Coronary artery (tissue), 2 donors: ENCODE measurements around the gene ARHGAP45.

ENCODE experiments used
- DNase-seq: peaks from one replicate; pipeline ENCODE4 v3.0.0-alpha.2; 2017; ENCODE audit warnings: low spot score
- H3K27ac ChIP-seq, 2 donors: fragments of 200-600 bp; sonication (generic); one replicate each; pipeline ENCODE4 v1.5.1; 2016 to 2019
- H3K4me3 ChIP-seq: fragments of 200-600 bp; sonication (generic); 2 replicates; pipeline ENCODE4 v1.5.1; 2016; ENCODE audit warnings: mild to moderate bottlenecking, moderate library complexity
- TF ChIP-seq, protein P1 (sequence below): fragments of 200-600 bp; sonication (generic); IDR thresholded peaks from one replicate; pipeline ENCODE4 v1.5.1; 2019; ENCODE audit warnings: antibody characterized with exemption

ARHGAP45 gene

DNA sequence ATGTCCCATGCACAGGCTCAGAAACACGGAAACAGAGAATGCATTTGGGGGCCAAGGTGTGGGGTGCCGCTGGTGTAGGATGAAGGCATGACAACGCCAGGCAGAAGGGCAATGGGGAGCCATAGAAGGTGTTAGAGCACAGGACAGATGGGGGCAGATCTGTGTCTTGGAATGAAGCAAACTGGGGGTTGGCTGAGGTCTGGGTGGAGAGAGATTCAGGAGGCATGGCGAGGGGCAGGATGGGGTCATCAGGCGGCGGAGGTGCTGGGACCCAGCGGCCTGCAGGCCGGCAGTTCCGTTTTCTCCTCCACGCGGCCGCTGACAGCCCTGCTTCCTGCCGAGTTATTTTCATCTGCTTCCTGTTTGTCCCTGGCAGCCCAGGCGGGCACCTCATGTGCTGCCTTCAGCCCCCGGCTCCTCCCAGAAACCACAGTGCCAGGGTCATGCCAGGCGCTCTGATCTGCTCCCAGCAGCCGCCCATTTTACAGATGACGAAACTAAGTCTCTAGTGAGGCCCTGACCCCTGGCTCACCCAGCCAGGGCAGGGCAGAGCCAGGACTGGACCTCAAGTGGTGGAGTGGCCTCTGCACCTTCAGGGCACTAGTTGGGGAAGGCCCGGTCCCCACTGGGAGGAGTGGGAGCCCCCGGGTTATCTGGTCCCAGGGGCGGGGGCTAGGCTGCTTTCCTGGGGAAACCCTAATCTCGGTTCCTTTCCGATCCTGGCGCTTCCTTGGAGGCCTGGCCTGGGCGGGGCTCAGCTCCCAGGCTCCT lies 2.2 kb downstream of the ARHGAP45 start:
- TF ChIP-seq, protein P1, sequence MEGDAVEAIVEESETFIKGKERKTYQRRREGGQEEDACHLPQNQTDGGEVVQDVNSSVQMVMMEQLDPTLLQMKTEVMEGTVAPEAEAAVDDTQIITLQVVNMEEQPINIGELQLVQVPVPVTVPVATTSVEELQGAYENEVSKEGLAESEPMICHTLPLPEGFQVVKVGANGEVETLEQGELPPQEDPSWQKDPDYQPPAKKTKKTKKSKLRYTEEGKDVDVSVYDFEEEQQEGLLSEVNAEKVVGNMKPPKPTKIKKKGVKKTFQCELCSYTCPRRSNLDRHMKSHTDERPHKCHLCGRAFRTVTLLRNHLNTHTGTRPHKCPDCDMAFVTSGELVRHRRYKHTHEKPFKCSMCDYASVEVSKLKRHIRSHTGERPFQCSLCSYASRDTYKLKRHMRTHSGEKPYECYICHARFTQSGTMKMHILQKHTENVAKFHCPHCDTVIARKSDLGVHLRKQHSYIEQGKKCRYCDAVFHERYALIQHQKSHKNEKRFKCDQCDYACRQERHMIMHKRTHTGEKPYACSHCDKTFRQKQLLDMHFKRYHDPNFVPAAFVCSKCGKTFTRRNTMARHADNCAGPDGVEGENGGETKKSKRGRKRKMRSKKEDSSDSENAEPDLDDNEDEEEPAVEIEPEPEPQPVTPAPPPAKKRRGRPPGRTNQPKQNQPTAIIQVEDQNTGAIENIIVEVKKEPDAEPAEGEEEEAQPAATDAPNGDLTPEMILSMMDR, result no peak
- Histone ChIP-seq H3K27ac (peak overlapping the region in 1 of 2 donors; percentile 78), H3K4me3 (peak overlapping the region; percentile 69)
- no peak for DNase-seq

DNA sequence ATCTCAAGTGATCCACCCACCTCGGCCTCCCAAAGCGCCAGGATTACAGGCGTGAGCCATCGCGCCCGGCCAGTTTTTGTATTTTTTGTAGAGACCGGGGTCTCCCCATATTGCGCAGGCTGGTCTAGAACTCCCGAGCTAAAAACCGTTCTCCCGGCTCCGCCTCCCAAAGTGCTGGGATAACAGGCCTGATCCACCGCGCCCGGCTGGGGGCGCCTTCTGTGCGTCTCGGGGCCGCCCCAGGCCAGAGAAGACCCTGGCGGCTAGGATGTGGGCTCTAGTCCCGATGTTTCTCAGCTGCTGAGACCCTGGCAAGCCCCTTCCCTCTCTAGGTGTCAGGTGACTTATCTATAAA lies 3.6 kb downstream of the ARHGAP45 start:
- no peak overlapping the region for H3K27ac ChIP-seq
- no peak for DNase-seq

DNA sequence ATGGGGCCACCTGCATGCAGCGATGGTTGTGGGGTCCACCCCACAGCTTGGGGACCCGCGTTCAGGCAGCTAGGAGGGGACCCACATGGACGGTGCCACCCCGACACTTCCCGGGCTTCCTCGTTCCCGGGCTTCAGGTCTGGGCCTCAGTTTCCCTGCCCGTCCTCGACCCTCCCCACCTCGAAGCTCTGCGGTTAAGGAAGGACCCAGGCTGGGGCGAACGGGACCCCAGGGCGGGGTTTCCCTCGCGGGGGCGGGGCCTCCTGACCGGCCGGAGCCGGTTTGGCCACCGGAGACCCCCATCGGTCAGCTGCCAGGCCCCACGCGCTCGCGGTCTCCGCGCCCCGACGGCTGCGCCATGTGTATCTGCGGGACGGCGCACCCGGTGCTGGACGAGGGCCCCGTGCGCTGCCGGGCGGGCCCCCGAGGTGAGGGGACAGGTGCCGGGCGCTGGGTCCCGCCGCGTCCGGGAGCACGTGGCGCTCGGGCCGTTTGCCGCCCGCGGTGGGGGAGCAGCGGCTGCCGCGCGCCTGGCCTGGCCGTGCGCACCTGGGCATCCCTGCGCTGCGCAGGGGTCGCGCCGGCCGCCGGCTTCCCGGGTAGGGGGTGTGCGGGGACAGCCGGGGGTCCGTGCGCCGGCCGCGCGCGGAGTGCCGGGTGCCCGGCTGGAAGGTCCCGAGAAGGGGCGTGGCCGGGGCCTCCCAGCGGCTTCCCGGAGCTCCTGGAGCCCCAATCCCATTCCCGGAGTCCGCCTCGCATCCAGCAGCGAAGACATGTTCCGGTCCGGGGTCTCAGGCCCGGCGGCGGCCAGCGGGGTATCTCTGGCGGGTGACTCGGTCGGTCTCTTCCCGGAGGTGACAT lies 4.2 kb downstream of the ARHGAP45 start:
- no peak for DNase-seq
- Histone ChIP-seq H3K4me3 (peak overlapping the region; percentile 62), H3K27ac (no peak overlapping the region)
- TF ChIP-seq, protein P1, result no peak

More for the DNA sequence above, 3.6 kb downstream of the ARHGAP45 start:
- no peak overlapping the region for H3K4me3 ChIP-seq
- TF ChIP-seq, protein P1, result no peak

DNA sequence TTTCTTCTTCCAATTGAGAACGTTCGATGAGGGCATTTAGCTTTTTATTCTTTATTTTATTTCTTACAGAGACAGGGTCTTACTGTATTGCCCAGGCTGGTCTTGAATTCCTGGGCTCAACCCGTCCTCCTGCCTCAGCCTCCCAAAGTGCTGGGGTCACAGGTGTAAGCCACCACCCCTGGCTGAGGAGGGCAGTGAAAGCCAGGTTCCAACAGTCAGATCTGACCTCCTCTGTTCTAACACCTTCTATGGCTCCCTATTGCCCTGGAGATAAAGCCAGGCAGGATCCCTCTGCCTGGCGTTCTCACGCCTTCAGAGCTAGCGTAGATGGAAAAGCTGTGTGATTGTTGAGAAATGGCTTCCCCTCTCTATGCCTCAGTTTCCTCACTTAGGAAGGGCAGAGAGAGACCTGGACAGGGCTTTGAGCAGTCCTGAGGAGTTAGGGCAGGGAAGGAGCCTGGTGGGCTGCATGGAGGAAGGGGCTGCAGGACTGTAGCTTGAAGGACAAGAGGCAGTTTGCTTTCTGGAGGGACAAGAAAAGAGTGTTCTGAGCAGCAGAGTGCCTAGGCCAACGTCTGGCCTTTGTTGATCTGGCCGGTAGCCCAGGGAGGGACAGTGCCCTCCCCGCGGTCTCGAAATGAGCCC lies 5.5 kb downstream of the ARHGAP45 start:
- Histone ChIP-seq H3K27ac (no peak overlapping the region), H3K4me3 (no peak overlapping the region)
- TF ChIP-seq, protein P1, result no peak
- no peak for DNase-seq

DNA sequence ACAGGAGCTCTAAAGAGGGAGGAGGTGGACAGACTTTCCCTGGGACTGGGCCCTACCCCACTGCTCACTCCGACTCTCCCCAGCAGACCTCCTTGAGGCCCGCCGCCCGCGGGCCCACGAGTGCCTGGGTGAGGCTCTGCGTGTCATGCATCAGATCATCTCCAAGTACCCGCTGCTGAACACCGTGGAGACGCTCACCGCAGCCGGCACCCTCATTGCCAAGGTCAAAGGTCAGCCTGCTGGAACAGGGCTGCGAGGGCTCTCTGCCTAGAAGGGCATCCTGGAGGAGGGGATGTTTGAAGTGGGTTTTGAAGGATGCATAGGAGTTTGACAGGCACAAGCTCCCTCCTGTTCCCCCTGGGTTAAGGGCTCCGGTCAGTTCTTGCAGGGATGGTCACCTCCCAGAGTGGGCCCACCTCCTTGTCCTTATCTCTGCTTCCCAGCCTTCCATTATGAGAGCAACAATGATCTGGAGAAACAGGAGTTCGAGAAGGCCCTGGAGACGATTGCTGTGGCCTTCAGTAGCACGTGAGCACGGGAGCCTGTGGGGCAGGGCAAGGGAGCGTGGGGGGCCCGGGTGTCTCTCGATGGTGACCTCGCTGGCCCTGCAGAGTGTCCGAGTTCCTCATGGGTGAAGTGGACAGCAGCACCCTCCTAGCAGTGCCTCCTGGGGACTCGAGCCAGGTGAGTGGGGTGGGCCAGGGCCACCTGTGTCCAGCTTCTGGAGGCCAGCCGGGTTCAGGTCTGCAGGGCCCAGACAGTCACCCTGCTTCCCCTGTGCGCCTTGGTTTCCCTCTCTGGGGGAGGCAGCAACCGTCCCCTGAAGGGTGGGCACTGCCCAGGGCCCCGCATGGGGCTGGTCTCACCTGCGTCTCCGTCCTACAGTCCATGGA lies 6.3 kb downstream of the ARHGAP45 start:
- Histone ChIP-seq H3K4me3 (no peak overlapping the region), H3K27ac (no peak overlapping the region)

More for the DNA sequence above, 6.3 kb downstream of the ARHGAP45 start:
- DNase-seq, result no peak
- TF ChIP-seq, protein P1, result no peak
